ENCODE data around the gene SLC10A3. TPM values are rescaled to one million over a fixed set of nuclear protein-coding genes. Genes with fewer than 3 reads are reported as not detected.

The SLC10A3 gene
- polyA plus RNA-seq, 3 donors, result 25.3 to 33.1 (median 26.7) TPM

DNA sequence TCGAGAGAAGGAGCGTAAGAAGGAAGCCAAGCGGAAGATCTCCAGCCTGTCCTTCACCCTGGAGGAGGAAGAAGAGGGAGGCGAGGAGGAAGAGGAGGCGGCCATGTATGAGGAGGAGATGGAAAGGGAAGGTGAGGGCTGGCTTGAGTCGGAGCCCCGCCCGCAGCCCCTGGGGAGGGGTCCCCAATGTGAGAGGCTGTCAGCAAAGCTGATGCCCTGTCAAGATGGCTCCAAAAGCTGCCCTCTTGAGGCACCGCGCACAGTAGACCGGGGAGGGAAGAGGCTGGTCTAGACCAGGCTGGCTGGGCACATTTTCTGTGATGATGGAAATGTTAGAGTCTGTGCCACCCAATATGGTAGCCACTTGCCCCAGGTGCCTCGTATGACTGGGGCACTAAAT, 44.0 kb downstream of the SLC10A3 start:
- TF ChIP-seq, protein P1, sequence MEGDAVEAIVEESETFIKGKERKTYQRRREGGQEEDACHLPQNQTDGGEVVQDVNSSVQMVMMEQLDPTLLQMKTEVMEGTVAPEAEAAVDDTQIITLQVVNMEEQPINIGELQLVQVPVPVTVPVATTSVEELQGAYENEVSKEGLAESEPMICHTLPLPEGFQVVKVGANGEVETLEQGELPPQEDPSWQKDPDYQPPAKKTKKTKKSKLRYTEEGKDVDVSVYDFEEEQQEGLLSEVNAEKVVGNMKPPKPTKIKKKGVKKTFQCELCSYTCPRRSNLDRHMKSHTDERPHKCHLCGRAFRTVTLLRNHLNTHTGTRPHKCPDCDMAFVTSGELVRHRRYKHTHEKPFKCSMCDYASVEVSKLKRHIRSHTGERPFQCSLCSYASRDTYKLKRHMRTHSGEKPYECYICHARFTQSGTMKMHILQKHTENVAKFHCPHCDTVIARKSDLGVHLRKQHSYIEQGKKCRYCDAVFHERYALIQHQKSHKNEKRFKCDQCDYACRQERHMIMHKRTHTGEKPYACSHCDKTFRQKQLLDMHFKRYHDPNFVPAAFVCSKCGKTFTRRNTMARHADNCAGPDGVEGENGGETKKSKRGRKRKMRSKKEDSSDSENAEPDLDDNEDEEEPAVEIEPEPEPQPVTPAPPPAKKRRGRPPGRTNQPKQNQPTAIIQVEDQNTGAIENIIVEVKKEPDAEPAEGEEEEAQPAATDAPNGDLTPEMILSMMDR (IDR thresholded peaks at IDR 0.05), result no peak
- H3K4me3 ChIP-seq (replicated peaks in 1 of 3; ENCODE audit: low read depth in 2 of 3, low read length in 3 of 3), result no peak overlapping the region
- no peak overlapping the region for H2AFZ ChIP-seq (ENCODE audit: insufficient read depth, low read depth, low read length, poor library complexity, severe bottlenecking)
- peak overlapping the region in 2 of 7 donors; percentile 46 to 64 for H3K27ac Mint-ChIP-seq
- no peak overlapping the region for H3K4me2 ChIP-seq (replicated peaks; ENCODE audit: extremely low read depth, low read length, poor library complexity, severe bottlenecking)
- peaks cover 10% of the 10 kb centered on the region for H3K79me2 ChIP-seq (ENCODE audit: insufficient read depth, low read length)
- H3K4me1 ChIP-seq (ENCODE audit: control insufficient read depth in 1 of 2, insufficient read depth in 2 of 2, low read length in 2 of 2), result peaks cover 15 to 20% of the 10 kb centered on the region in 2 donors
- H3K27ac ChIP-seq (ENCODE audit: low read depth in 1 of 2, low read length in 2 of 2), result no peak overlapping the region
- H3K27me3 Mint-ChIP-seq (ENCODE audit: low read depth in 3 of 3), result peaks cover 0 to 15% (median 0%) of the 10 kb centered on the region in 3 donors
- WGBS (ENCODE audit: insufficient coverage), result 100% methylated on average over 3 of the region's 12 CpGs
- no peaks in the 10 kb centered on the region for H3K27me3 ChIP-seq (ENCODE audit: control insufficient read depth in 2 of 2, insufficient read depth in 2 of 2, low read length in 2 of 2)
- no peak for DNase-seq
- H3K9me3 ChIP-seq (replicated peaks in 1 of 2; ENCODE audit: control insufficient read depth in 1 of 2, insufficient read depth in 1 of 2, low read length in 2 of 2), result no peaks in the 10 kb centered on the region
- no peak overlapping the region for H3K4me3 Mint-ChIP-seq
- no peak overlapping the region for H3K9ac ChIP-seq (ENCODE audit: insufficient read depth, low read length, poor library complexity, severe bottlenecking)
- intact Hi-C loops (cut with micrococcal nuclease), result no loop called here
- H3K4me1 Mint-ChIP-seq, result peaks cover 10% of the 10 kb centered on the region
- H3K9me3 Mint-ChIP-seq, result peaks cover 0 to 4% (median 0%) of the 10 kb centered on the region in 7 donors
- H4K20me1 ChIP-seq (ENCODE audit: insufficient read depth, low read length), result peaks cover 9% of the 10 kb centered on the region
- H3K36me3 Mint-ChIP-seq, result peaks cover 51 to 64% of the 10 kb centered on the region in 2 donors
- H3K36me3 ChIP-seq (replicated peaks in 1 of 2; ENCODE audit: control insufficient read depth in 1 of 2, insufficient read depth in 2 of 2, low read length in 2 of 2), result peaks cover 48 to 54% of the 10 kb centered on the region in 2 donors

DNA sequence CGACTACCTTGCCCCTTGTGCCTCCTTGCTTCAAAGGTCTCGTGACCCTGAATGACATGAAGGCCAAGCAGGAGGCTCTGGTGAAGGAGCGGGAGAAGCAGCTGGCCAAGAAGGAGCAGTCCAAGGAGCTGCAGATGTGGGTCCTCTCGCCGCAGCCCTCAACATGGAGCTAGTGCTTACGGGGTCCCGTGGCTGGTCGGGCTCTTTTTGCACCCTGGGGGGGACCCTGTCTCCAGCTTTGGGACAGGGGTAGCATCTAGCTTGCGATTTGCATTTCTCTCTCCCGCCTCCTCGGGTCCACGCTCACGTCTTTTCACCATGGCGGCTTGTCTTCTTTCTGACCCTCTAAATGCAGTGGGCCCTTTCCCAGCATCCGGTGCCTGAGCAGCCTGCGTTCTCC, 44.7 kb downstream of the SLC10A3 start:
- Histone ChIP-seq H3K4me1 (ENCODE audit: control insufficient read depth in 1 of 2, insufficient read depth in 2 of 2, low read length in 2 of 2) (peaks cover 15 to 20% of the 10 kb centered on the region in 2 donors), H3K4me2 (replicated peaks; ENCODE audit: extremely low read depth, low read length, poor library complexity, severe bottlenecking) (no peak overlapping the region), H3K9ac (ENCODE audit: insufficient read depth, low read length, poor library complexity, severe bottlenecking) (no peak overlapping the region), H2AFZ (ENCODE audit: insufficient read depth, low read depth, low read length, poor library complexity, severe bottlenecking) (no peak overlapping the region), H3K9me3 (replicated peaks in 1 of 2; ENCODE audit: control insufficient read depth in 1 of 2, insufficient read depth in 1 of 2, low read length in 2 of 2) (no peaks in the 10 kb centered on the region), H3K4me3 (replicated peaks in 1 of 3; ENCODE audit: low read depth in 2 of 3, low read length in 3 of 3) (no peak overlapping the region), H3K79me2 (ENCODE audit: insufficient read depth, low read length) (peaks cover 10% of the 10 kb centered on the region), H3K27me3 (ENCODE audit: control insufficient read depth in 2 of 2, insufficient read depth in 2 of 2, low read length in 2 of 2) (no peaks in the 10 kb centered on the region), H4K20me1 (ENCODE audit: insufficient read depth, low read length) (peaks cover 9% of the 10 kb centered on the region), H3K27ac (ENCODE audit: low read depth in 1 of 2, low read length in 2 of 2) (no peak overlapping the region), H3K36me3 (replicated peaks in 1 of 2; ENCODE audit: control insufficient read depth in 1 of 2, insufficient read depth in 2 of 2, low read length in 2 of 2) (peaks cover 49 to 54% of the 10 kb centered on the region in 2 donors)
- H3K27me3 Mint-ChIP-seq (ENCODE audit: low read depth in 3 of 3), result peaks cover 0 to 13% (median 0%) of the 10 kb centered on the region in 3 donors
- H3K27ac Mint-ChIP-seq, result peak overlapping the region in 1 of 7 donors; percentile 45
- TF ChIP-seq, protein P1 (IDR thresholded peaks at IDR 0.05), result no peak
- intact Hi-C loops (cut with micrococcal nuclease), result no loop called here
- peaks cover 0 to 6% (median 0%) of the 10 kb centered on the region in 7 donors for H3K9me3 Mint-ChIP-seq
- H3K36me3 Mint-ChIP-seq, result peaks cover 55 to 67% of the 10 kb centered on the region in 2 donors
- peaks cover 10% of the 10 kb centered on the region for H3K4me1 Mint-ChIP-seq
- no peak for DNase-seq
- peak overlapping the region in 1 of 2 donors; percentile 9 for H3K4me3 Mint-ChIP-seq
- 100% methylated on average over 6 of the region's 16 CpGs for WGBS (ENCODE audit: insufficient coverage)
